Left renal pelvis (tissue), 4 donors: ENCODE data around the gene TPST2. TPM values are rescaled to one million over a fixed set of nuclear protein-coding genes. Genes with fewer than 3 reads are reported as not detected.

ENCODE experiments used
- DNase-seq, 4 donors: peaks; one replicate each; pipeline ENCODE4 v3.0.0-alpha.2; 2013; ENCODE audit warnings: low read depth in 4 of 4, low spot score in 3 of 4
- polyA plus RNA-seq, 4 donors: library from polyadenylated mRNA; unstranded; fragments of 120-200 nt; gene quantifications; one replicate each; pipeline ENCODE4 v1.2.1, GENCODE V29; 2013; ENCODE audit not compliant: insufficient read length in 4 of 4

Gene TPST2
- polyA plus RNA-seq, 4 donors: 11.8 to 28.0 (median 25.7) TPM

GRCh38 chr22:26612652-26613051 lies 22.7 kb upstream of the TPST2 start:
- DNase-seq: no peak

GRCh38 chr22:26610996-26611395 lies 21.1 kb upstream of the TPST2 start:
- DNase-seq: no peak

- DNase-seq: no peak
These were observed 20.4 kb upstream of the TPST2 start for GRCh38 chr22:26610072-26610958.

- DNase-seq: no peak
These were observed 19.4 kb upstream of the TPST2 start for GRCh38 chr22:26609287-26609686.

- DNase-seq: no peak
These were observed 18.2 kb upstream of the TPST2 start for GRCh38 chr22:26608129-26608528.

- DNase-seq: no peak
These were observed 16.7 kb upstream of the TPST2 start for GRCh38 chr22:26606611-26607010.

GRCh38 chr22:26604368-26604767 lies 14.4 kb upstream of the TPST2 start:
- no peak for DNase-seq

- DNase-seq: no peak
These were observed 12.2 kb upstream of the TPST2 start for GRCh38 chr22:26602127-26602526.

- no peak for DNase-seq
These were observed 11.8 kb upstream of the TPST2 start for GRCh38 chr22:26601726-26602125.

- no peak for DNase-seq
These were observed 9.6 kb upstream of the TPST2 start for GRCh38 chr22:26599505-26599904.

GRCh38 chr22:26597480-26597879 lies 7.5 kb upstream of the TPST2 start:
- no peak for DNase-seq

- DNase-seq: no peak
These were observed 7.1 kb upstream of the TPST2 start for GRCh38 chr22:26597026-26597425.

- DNase-seq: no peak
These were observed 3.8 kb upstream of the TPST2 start for GRCh38 chr22:26593763-26594162.

GRCh38 chr22:26592421-26592891 lies 2.5 kb upstream of the TPST2 start:
- no peak for DNase-seq

- no peak for DNase-seq
These were observed 526 bp downstream of the TPST2 start for GRCh38 chr22:26589367-26589844.

- no peak for DNase-seq
These were observed 1.1 kb downstream of the TPST2 start for GRCh38 chr22:26588729-26589366.

- DNase-seq: no peak
These were observed 1.8 kb downstream of the TPST2 start for GRCh38 chr22:26587991-26588613.

GRCh38 chr22:26586556-26587325 lies 3.2 kb downstream of the TPST2 start:
- DNase-seq: no peak

GRCh38 chr22:26585104-26585790 lies 4.7 kb downstream of the TPST2 start:
- no peak for DNase-seq

- DNase-seq: no peak
These were observed 5.9 kb downstream of the TPST2 start for GRCh38 chr22:26584010-26584409.
